GM12865 (cell line): ENCODE results near the gene KCND3.

Experiments used
- DNase-seq: peaks from one replicate; pipeline ENCODE4 v3.0.0; 2010; ENCODE audit warnings: low read depth
- H3K4me3 ChIP-seq: 2 replicates; pipeline ENCODE4 v1.5.1; 2011; ENCODE audit warnings: mild to moderate bottlenecking, low read depth, low read length, control low read depth
- TF ChIP-seq, protein P1 (sequence below): IDR thresholded peaks from 2 replicates; pipeline ENCODE4 v1.5.1; 2011; ENCODE audit warnings: low read length, control low read depth, low read depth, inconsistent platforms; ENCODE audit not compliant: insufficient read depth; ENCODE audit errors: missing control alignments

KCND3 gene

DNA sequence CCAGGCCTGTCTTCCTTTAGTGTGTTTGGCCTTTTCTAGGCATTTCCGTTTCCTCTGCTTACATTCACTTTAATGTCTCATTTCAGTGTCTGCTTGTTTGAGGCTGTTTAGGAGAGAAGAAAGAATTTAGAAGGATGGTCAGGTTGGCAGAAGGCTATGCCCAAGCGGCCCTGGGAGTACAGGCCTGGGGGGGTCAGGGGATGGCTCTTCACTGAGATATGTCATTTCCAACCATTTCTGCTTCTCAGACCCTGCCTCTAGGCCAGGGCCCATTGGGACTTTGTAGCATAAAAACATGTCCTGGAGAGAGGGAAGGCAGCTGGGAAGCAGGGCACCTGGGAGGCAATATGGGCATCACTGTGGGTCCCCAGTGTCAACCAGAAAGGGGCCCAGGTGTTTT lies 147.7 kb downstream of the KCND3 start:
- H3K4me3 ChIP-seq, result no peak overlapping the region
- no peak for DNase-seq
- TF ChIP-seq, protein P1, sequence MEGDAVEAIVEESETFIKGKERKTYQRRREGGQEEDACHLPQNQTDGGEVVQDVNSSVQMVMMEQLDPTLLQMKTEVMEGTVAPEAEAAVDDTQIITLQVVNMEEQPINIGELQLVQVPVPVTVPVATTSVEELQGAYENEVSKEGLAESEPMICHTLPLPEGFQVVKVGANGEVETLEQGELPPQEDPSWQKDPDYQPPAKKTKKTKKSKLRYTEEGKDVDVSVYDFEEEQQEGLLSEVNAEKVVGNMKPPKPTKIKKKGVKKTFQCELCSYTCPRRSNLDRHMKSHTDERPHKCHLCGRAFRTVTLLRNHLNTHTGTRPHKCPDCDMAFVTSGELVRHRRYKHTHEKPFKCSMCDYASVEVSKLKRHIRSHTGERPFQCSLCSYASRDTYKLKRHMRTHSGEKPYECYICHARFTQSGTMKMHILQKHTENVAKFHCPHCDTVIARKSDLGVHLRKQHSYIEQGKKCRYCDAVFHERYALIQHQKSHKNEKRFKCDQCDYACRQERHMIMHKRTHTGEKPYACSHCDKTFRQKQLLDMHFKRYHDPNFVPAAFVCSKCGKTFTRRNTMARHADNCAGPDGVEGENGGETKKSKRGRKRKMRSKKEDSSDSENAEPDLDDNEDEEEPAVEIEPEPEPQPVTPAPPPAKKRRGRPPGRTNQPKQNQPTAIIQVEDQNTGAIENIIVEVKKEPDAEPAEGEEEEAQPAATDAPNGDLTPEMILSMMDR, result no peak

- TF ChIP-seq, protein P1, result no peak
- DNase-seq, result no peak
- H3K4me3 ChIP-seq, result no peak overlapping the region
Measured at GRCh38 chr1:111841189-111841588, 148.3 kb downstream of the KCND3 start.

DNA sequence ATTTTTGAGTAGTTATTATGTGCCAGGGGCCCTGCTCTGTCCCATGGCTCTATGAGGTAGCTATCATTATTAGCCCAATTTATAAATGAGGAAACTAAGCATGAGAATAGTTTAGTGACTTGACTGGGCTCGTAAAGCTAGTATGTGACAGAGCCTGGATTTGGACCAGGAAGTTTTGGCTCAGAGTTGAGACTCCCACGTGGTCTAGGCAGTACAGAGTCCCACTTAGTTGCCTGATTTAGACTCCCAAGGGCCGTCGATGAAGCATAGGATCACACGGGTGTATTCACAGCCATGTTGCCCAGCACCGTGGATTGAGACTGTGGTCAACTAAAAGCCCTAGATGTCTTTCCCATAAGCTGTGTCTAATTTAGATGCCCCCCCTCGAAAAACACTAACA lies 152.1 kb downstream of the KCND3 start:
- no peak overlapping the region for H3K4me3 ChIP-seq
- TF ChIP-seq, protein P1, result no peak
- no peak for DNase-seq

DNA sequence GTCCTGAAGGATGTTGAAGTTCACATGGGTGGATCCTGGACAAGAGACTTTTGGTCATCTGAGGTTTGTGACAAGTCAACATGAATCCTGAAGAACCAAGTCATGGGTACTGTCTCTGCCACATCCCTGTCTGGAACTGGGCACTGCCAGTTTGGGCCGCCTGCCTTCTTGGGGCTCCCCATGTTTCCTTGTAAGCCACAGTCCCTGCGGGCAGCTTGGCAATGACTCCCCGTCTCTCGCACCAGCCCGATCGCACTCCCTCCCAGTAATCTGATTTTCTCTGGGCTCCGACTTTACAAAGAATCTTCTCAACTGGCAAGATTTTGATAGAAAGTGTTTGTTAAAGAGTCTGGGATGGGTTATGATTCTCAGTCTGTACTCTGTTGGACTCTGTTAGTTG lies 153.4 kb downstream of the KCND3 start:
- DNase-seq, result no peak
- no peak overlapping the region for H3K4me3 ChIP-seq
- TF ChIP-seq, protein P1, result no peak

DNA sequence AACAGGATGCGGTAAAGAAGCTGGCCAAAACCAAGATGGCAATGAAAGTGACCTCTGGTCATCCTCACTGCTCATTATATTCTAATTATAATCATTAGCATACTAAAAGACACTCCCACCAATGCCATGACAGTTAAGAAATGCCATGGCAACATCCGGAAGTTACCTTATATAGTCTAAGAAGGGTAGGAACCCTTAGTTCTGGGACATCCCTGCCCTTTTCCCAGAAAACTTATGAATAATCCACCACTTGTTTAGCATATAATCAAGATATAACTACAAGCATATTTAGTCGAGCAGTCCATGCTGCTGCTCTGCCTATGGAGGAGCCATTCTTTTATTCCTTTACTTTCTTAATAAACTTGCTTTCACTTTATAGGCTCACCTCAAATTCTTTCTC lies 154.0 kb downstream of the KCND3 start:
- no peak overlapping the region for H3K4me3 ChIP-seq
- no peak for DNase-seq
- TF ChIP-seq, protein P1, result no peak

DNA sequence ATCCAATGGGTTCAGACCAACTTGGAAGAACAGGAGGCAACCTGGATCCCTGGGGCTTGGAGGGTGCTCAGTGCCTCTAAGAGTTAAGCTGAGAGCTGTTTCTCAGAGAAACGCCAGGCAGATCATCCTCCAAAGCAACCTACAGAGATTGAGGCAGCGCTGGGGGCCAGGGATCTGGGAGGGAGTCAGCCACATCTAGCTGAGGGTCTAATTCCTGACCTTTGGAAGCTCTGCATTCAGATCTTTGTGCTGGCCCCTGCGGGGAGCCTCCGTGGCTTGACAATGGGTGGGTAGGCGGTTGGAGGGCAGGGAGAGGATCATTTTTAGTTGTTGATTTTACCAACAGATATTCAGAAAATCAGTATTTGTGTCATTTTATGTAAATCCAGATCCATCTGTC lies 154.5 kb downstream of the KCND3 start:
- TF ChIP-seq, protein P1, result no peak
- no peak overlapping the region for H3K4me3 ChIP-seq
- no peak for DNase-seq

GRCh38 chr1:111833334-111833733 lies 156.1 kb downstream of the KCND3 start:
- no peak for DNase-seq
- H3K4me3 ChIP-seq, result no peak overlapping the region
- TF ChIP-seq, protein P1, result no peak
